Measurements from ENCODE around the gene ERC2.

Gene ERC2

DNA sequence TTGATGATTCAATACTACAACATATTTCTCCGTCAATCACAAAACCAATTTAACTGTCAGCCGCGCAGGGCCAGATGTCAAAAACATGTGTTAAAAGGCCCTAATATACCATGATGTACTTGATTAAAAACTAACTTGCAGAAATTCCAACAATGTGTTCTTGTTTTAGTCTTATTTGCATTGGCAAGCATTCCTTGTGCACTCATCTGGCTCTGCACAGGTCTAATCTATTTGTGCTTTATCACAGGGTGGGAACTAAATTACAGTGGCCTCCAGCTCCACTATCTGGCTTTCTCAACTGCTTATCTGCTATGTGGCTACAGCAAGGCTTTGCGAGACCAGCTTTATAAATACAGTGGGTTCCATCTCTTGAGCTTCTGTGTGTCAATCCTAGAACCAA is 455.5 kb downstream of the ERC2 start:
- Histone ChIP-seq H3K36me3 (ENCODE audit: insufficient read depth, low read length) (no peaks in the 10 kb centered on the region), H3K4me1 (ENCODE audit: insufficient read depth, low read length) (no peaks in the 10 kb centered on the region), H3K9me3 (ENCODE audit: low read length) (no peaks in the 10 kb centered on the region), H3K4me3 (ENCODE audit: low read length) (no peak overlapping the region), H2AFZ (ENCODE audit: low read depth, low read length) (no peak overlapping the region), H3K27me3 (ENCODE audit: insufficient read depth, low read length) (no peaks in the 10 kb centered on the region)

DNA sequence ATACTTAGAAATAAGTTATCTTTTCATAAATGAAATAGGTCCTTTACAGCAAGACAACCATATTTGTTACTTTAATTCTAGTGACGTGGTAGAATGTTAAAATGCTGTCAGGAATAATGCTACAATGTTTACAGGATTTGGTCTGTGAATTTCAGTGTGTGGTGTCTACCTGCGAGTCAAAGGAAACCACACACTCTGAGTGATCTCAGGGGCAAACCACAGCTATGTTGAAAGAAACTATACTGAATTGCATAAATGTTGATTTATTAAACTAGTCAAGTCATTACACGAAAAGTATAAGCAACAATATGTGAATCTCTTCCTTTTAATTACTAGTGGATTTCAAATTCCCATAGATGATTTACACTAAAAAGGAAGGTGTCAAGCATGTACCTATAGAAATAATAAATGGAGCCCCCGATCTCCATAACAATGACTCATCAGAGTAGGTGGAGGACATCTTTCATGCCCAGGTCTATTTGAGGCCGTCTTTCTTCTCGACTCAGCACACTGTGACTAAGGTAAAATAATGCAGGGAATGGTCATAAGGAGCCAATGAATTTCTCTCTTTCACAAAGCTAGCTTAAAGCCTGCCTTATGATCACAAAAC is 463.0 kb downstream of the ERC2 start:
- no peaks in the 10 kb centered on the region for H3K9me3 ChIP-seq (ENCODE audit: low read length)
- H2AFZ ChIP-seq (ENCODE audit: low read depth, low read length), result no peak overlapping the region
- no peaks in the 10 kb centered on the region for H3K27me3 ChIP-seq (ENCODE audit: insufficient read depth, low read length)
- H3K4me1 ChIP-seq (ENCODE audit: insufficient read depth, low read length), result no peaks in the 10 kb centered on the region
- no peaks in the 10 kb centered on the region for H3K36me3 ChIP-seq (ENCODE audit: insufficient read depth, low read length)
- no peak overlapping the region for H3K4me3 ChIP-seq (ENCODE audit: low read length)

DNA sequence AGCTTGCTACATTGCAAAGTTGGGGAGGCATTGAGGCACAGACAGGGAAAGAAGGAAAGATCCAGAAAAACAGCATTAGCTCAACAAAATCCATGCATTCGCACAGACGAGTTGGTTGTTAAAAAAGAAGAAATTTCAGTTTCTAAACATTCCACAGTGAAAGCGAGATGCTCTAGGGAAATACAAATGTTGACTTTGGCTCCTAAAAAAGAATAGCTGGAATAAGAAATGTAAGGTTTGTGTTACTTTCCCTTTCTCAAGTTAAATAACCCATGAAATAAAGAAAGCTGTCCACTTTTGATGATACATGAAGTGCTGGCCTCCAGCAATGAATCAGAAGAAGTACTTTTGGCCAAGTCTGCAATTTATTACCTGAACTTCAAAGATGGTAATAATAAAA is 465.1 kb downstream of the ERC2 start:
- H3K27me3 ChIP-seq (ENCODE audit: insufficient read depth, low read length), result no peaks in the 10 kb centered on the region
- no peaks in the 10 kb centered on the region for H3K9me3 ChIP-seq (ENCODE audit: low read length)

DNA sequence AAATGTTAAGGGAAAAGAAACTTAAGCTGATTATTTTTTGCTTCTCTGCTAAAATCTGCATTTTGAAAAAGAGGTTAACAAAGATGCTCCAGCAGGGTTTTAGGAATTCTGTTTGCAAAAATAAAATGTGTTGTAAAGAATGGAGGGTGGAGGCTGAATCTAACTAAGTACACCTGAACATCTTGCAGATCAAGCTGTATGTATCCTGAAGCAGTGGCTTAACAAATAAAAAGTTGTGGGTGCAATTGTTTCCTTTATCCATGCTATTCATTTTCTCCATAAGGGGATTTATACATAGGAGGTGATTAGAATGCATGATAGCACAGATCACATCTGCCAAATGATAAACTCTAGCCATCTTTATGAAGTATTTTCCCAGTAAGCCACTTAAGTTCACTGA is 466.3 kb downstream of the ERC2 start:
- no peaks in the 10 kb centered on the region for H3K36me3 ChIP-seq (ENCODE audit: insufficient read depth, low read length)
- no peaks in the 10 kb centered on the region for H3K27me3 ChIP-seq (ENCODE audit: insufficient read depth, low read length)
- H3K4me1 ChIP-seq (ENCODE audit: insufficient read depth, low read length), result no peaks in the 10 kb centered on the region
- H3K4me3 ChIP-seq (ENCODE audit: low read length), result no peak overlapping the region
- H3K9me3 ChIP-seq (ENCODE audit: low read length), result no peaks in the 10 kb centered on the region
- no peak overlapping the region for H2AFZ ChIP-seq (ENCODE audit: low read depth, low read length)

More for the DNA sequence above, 465.1 kb downstream of the ERC2 start:
- H3K4me3 ChIP-seq (ENCODE audit: low read length), result no peak overlapping the region
- H3K4me1 ChIP-seq (ENCODE audit: insufficient read depth, low read length), result no peaks in the 10 kb centered on the region
- no peaks in the 10 kb centered on the region for H3K36me3 ChIP-seq (ENCODE audit: insufficient read depth, low read length)
- H2AFZ ChIP-seq (ENCODE audit: low read depth, low read length), result no peak overlapping the region

DNA sequence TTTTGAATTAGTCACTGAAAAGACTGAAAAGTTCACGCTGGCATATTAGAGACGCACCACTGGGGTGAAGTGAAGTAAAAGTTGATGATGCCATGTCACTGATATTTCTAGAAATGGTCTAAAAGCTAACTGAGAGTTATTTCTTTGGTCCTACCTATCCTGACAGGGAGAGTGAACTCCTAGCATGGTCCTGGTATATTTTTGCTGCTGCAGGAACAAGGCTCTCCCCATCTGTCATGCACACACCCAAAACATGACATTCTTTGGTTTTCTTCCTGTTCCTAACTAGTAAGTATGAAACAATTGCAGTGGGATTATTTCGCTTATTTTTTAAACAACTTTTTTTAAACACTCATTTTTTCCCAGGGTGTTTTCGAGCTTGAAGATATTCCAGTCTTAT is 466.7 kb downstream of the ERC2 start:
- no peaks in the 10 kb centered on the region for H3K27me3 ChIP-seq (ENCODE audit: insufficient read depth, low read length)
- no peaks in the 10 kb centered on the region for H3K36me3 ChIP-seq (ENCODE audit: insufficient read depth, low read length)
- H3K4me1 ChIP-seq (ENCODE audit: insufficient read depth, low read length), result no peaks in the 10 kb centered on the region
- no peak overlapping the region for H2AFZ ChIP-seq (ENCODE audit: low read depth, low read length)
- H3K9me3 ChIP-seq (ENCODE audit: low read length), result no peaks in the 10 kb centered on the region
- no peak overlapping the region for H3K4me3 ChIP-seq (ENCODE audit: low read length)

DNA sequence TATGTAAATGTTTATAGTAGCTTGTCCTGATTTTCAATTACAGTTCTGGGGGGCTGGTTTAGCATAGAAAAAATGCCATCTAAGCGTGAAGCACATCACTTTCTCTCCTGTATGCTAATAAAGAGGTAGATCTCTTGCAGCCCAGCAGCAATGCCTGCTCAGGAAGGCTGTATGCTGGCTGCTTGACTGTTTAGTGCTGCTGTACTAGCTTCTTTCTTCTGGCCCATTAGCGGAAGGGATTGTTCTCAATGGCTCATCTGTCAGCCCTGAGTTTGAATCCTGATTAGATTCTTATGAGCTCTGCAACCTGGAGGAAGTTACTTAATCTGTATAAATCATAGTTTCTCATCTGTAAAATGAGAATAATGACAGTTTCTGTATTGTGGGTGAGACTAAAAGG is 478.9 kb downstream of the ERC2 start:
- Histone ChIP-seq H3K9me3 (ENCODE audit: low read length) (no peaks in the 10 kb centered on the region), H3K36me3 (ENCODE audit: insufficient read depth, low read length) (no peaks in the 10 kb centered on the region), H3K4me1 (ENCODE audit: insufficient read depth, low read length) (peaks cover 5% of the 10 kb centered on the region), H3K27me3 (ENCODE audit: insufficient read depth, low read length) (no peaks in the 10 kb centered on the region), H3K4me3 (ENCODE audit: low read length) (no peak overlapping the region), H2AFZ (ENCODE audit: low read depth, low read length) (no peak overlapping the region)

DNA sequence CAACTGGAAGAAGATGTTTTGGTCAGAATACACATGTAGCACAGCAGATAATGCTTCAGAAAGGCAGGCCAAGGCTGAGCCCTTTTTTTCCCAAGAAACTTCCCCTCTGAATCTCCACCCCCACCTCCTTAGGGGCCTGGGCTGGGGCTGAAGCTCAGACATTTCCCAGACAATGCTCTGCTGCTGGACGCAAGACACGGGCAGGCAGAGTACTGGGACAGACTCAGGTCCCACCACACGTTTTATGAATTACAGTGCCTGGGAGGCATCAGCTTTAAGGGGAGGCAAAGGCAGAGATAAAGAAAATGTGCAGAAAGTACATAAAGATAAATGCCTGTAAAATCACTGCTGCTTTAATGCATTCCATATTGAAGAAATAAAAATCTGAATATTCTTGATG is 479.4 kb downstream of the ERC2 start:
- H3K9me3 ChIP-seq (ENCODE audit: low read length), result no peaks in the 10 kb centered on the region
- no peaks in the 10 kb centered on the region for H3K27me3 ChIP-seq (ENCODE audit: insufficient read depth, low read length)
- H3K36me3 ChIP-seq (ENCODE audit: insufficient read depth, low read length), result no peaks in the 10 kb centered on the region
- H2AFZ ChIP-seq (ENCODE audit: low read depth, low read length), result no peak overlapping the region
- peaks cover 5% of the 10 kb centered on the region for H3K4me1 ChIP-seq (ENCODE audit: insufficient read depth, low read length)
- no peak overlapping the region for H3K4me3 ChIP-seq (ENCODE audit: low read length)

DNA sequence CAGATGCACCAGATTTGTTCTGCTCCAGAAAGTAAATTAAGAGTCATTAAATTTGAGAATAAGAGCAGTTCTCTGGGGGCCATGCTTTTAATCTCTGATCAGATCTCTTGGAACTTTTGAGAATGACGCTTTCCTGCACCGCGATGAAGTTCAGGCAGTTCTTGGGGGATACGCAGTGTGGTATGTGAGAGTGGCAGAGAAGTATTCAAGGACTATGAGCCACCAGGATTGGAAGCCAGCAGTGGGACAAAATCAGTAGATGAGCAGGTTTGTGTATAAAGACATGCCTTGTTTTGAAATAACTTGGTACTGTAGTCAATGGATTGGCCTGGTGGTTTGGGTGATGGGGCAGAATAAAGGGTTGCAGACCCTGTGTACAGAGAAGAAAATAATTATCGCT is 483.6 kb downstream of the ERC2 start:
- Histone ChIP-seq H3K4me3 (ENCODE audit: low read length) (no peak overlapping the region), H3K27me3 (ENCODE audit: insufficient read depth, low read length) (no peaks in the 10 kb centered on the region), H3K4me1 (ENCODE audit: insufficient read depth, low read length) (peaks cover 9% of the 10 kb centered on the region), H3K9me3 (ENCODE audit: low read length) (no peaks in the 10 kb centered on the region), H2AFZ (ENCODE audit: low read depth, low read length) (no peak overlapping the region), H3K36me3 (ENCODE audit: insufficient read depth, low read length) (no peaks in the 10 kb centered on the region)

DNA sequence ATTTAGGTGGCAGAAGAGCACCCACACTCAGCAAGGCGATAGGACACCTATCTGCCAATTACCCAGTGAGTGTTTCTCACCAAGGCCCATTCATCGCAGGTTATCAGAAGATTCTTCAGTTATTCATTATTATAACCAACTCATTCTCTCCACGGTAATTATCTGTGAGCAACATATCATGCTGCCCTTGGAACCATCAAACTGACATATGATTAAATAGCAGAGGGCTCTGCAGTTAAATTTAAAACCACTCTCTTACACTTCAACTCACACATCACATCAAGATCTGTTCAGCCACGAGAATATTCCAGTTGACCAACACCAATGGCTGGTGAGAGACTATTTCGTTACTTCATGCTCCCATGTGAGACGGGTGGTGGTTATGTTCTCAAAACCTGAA is 489.3 kb downstream of the ERC2 start:
- peaks cover 4% of the 10 kb centered on the region for H3K4me1 ChIP-seq (ENCODE audit: insufficient read depth, low read length)
- no peak overlapping the region for H2AFZ ChIP-seq (ENCODE audit: low read depth, low read length)
- no peak overlapping the region for H3K4me3 ChIP-seq (ENCODE audit: low read length)
- no peaks in the 10 kb centered on the region for H3K9me3 ChIP-seq (ENCODE audit: low read length)
- no peaks in the 10 kb centered on the region for H3K27me3 ChIP-seq (ENCODE audit: insufficient read depth, low read length)
- no peaks in the 10 kb centered on the region for H3K36me3 ChIP-seq (ENCODE audit: insufficient read depth, low read length)

DNA sequence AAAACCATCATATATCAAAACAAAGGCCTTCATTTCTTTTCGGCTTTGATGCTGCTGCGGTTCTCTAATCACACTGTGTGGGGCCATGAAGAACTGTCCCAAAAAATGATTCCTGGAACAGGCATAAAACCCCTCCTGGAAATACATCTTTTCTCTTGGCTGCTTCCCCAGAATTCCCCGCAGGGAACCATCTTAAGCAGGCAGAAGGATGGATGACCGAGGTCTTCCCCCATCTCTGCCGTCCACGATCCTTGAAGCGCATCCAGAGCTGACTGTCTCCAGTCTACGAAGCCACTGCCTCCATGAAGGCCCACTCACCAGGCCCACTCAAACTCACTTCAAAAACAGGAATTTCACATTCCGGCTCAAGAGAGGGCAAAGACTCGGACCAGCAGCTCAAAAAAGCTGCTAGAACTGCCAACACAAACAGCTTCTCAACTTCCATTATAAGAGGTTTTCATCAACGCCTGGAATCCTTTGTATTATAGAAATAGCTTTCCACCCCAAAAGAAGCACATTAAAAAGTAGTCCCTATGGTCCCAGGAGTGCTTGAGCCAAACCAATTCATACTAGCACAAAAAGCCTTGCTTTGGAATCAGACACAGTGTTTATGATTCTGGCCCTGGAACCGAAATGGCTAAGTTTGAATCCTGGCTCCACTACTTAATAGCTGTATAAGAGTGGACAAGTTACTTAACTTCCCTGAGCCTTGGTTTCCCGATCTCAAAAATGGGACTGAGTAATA is 493.7 kb downstream of the ERC2 start:
- no peaks in the 10 kb centered on the region for H3K4me1 ChIP-seq (ENCODE audit: insufficient read depth, low read length)
- no peak overlapping the region for H2AFZ ChIP-seq (ENCODE audit: low read depth, low read length)
- no peaks in the 10 kb centered on the region for H3K36me3 ChIP-seq (ENCODE audit: insufficient read depth, low read length)
- H3K4me3 ChIP-seq (ENCODE audit: low read length), result no peak overlapping the region
- H3K9me3 ChIP-seq (ENCODE audit: low read length), result no peaks in the 10 kb centered on the region
- no peaks in the 10 kb centered on the region for H3K27me3 ChIP-seq (ENCODE audit: insufficient read depth, low read length)

DNA sequence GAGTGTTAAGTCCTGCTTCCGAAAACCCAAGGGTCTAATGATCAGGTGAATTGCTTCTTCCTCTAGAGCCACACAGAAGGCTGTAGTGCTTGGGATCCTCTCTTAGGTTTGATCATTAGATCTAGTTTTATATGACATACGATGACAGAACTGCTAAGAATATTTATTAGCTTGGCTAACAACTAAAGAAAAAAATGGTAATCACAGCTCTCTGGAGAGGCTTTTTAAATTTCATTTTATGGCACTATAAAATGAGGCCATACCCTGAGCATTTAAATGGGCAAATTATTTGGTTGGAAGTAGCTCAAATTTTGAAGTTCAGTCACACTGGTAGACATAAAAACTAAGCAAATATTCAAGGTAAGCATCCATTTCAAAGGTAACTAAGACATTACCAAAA is 498.6 kb downstream of the ERC2 start:
- Histone ChIP-seq H3K4me3 (ENCODE audit: low read length) (no peak overlapping the region), H3K9me3 (ENCODE audit: low read length) (no peaks in the 10 kb centered on the region), H3K27me3 (ENCODE audit: insufficient read depth, low read length) (no peaks in the 10 kb centered on the region), H3K4me1 (ENCODE audit: insufficient read depth, low read length) (peaks cover 9% of the 10 kb centered on the region), H2AFZ (ENCODE audit: low read depth, low read length) (no peak overlapping the region), H3K36me3 (ENCODE audit: insufficient read depth, low read length) (no peaks in the 10 kb centered on the region)

DNA sequence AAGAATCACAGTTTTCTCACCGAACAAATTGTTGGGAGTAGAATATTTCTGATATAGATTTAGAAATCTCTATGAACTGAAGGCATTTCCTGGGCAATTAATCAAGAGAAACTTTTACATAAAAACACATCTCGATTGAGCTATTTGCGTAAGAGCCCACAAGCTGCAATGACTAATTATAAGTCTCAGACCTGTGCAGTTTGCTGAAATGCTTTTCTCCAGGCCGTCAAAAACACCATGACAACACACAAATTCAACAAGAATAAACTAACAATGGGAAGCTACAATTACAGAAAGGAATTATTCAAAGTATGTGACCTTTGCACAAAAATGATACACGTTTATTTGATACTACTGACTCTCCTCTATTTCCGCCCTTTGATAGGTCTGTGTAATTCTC is 499.9 kb downstream of the ERC2 start:
- Histone ChIP-seq H3K36me3 (ENCODE audit: insufficient read depth, low read length) (no peaks in the 10 kb centered on the region), H2AFZ (ENCODE audit: low read depth, low read length) (no peak overlapping the region), H3K27me3 (ENCODE audit: insufficient read depth, low read length) (no peaks in the 10 kb centered on the region), H3K4me3 (ENCODE audit: low read length) (no peak overlapping the region), H3K4me1 (ENCODE audit: insufficient read depth, low read length) (peaks cover 9% of the 10 kb centered on the region), H3K9me3 (ENCODE audit: low read length) (no peaks in the 10 kb centered on the region)

DNA sequence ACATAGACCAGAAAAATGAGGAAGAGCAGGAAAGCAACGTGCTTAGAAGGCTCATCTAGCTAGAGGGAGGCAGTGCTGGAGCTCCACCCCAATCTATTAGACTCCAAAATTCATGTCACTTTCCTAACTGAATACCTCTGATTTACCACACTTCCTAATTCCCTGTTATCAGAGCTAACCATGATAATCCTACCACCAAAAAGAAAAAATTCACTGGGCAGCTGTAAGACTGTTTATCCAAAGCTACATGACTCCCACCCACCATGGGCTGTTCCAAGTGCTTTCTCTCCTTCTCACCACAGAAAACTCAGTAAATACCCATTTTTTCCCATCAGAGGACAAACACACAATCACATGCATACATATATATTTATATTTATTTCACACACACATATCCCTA is 501.7 kb downstream of the ERC2 start:
- Histone ChIP-seq H3K36me3 (ENCODE audit: insufficient read depth, low read length) (no peaks in the 10 kb centered on the region), H2AFZ (ENCODE audit: low read depth, low read length) (no peak overlapping the region), H3K27me3 (ENCODE audit: insufficient read depth, low read length) (no peaks in the 10 kb centered on the region), H3K4me3 (ENCODE audit: low read length) (no peak overlapping the region), H3K4me1 (ENCODE audit: insufficient read depth, low read length) (peaks cover 9% of the 10 kb centered on the region), H3K9me3 (ENCODE audit: low read length) (no peaks in the 10 kb centered on the region)

DNA sequence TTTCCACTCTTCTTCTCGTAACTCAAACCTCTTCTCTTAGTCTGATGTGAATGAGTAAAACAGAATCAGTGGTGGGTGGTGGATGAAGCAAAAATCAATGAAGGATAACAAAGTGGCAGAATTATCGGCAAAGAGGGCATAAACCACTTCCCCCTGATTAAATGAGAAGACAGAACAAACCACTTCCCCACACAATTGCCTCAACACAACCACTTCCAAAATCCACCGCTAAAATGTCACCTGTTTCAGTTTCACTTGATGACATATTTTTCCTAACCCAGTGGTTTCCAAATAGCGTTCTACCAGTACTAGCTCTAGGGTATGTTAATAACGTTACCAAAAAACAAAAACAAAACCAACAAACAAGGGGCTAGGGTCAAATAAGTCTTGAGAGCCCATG is 502.5 kb downstream of the ERC2 start:
- no peak overlapping the region for H2AFZ ChIP-seq (ENCODE audit: low read depth, low read length)
- no peaks in the 10 kb centered on the region for H3K9me3 ChIP-seq (ENCODE audit: low read length)
- H3K27me3 ChIP-seq (ENCODE audit: insufficient read depth, low read length), result no peaks in the 10 kb centered on the region
- no peak overlapping the region for H3K4me3 ChIP-seq (ENCODE audit: low read length)
- peaks cover 9% of the 10 kb centered on the region for H3K4me1 ChIP-seq (ENCODE audit: insufficient read depth, low read length)
- no peaks in the 10 kb centered on the region for H3K36me3 ChIP-seq (ENCODE audit: insufficient read depth, low read length)
